Measurements from ENCODE around the gene IQCE. TPM values are rescaled to one million over a fixed set of nuclear protein-coding genes. Genes with fewer than 3 reads are reported as not detected.

The IQCE gene
- total and polyA plus RNA-seq, 10 of the 15 experiments (the other 5 are each of a cell fraction or from before 2014, with no cell fraction given), result 0.37 to 8.1 (median 3.7) TPM

DNA sequence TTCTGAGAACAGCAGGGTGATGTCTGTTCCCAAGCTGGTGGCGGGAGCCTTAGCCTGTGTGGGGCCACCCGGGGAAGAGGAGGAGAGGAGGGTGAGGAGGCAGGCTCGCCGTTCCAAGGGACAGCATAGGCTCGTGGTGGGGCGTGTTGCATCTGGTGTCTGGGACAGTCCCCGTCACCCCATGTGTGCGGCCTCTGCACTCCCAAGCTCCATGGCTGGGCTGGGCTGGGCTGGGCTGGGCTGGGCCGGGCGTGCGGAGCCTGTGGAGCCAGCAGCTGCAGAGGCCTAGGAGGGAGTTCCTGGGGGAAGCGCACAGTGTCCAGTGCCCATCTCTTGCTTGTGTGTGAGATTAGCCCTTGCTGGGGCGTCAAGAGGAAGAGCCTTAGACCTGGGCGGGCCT is 52.1 kb downstream of the IQCE start:
- no peaks in the 10 kb centered on the region for H3K9me3 ChIP-seq (replicated peaks; ENCODE audit: control insufficient read depth, insufficient read depth, low read length)
- no peak for ATAC-seq
- H3K27ac ChIP-seq (ENCODE audit: control insufficient read depth, insufficient read depth), result no peak overlapping the region
- FAIRE-seq, result no peak
- SMC1A ChIA-PET (ENCODE audit: uncharacterized antibody, unreplicated experiment), result no interaction called here
- no peak overlapping the region for H3K4me3 ChIP-seq
- peaks cover 10% of the 10 kb centered on the region for H3K4me1 ChIP-seq (ENCODE audit: control insufficient read depth, insufficient read depth, low read length)
- no peak overlapping the region for H2AFZ ChIP-seq (ENCODE audit: control insufficient read depth, low read depth, low read length)
- POLR2A ChIA-PET, result no interaction called here
- no peaks in the 10 kb centered on the region for H3K36me3 ChIP-seq (ENCODE audit: control insufficient read depth in 2 of 2, insufficient read depth in 2 of 2, low read length in 1 of 2)
- RAD21 ChIA-PET (ENCODE audit: unreplicated experiment), result interaction anchor here (0.6 kb wide), 1 partner anchor 521 kb away, joined by 3 read pairs; no protein-coding TSS in a partner anchor
- H4K20me1 ChIP-seq (ENCODE audit: control insufficient read depth, insufficient read depth), result no peaks in the 10 kb centered on the region
- intact Hi-C loops (cut with micrococcal nuclease; ENCODE audit: unreplicated experiment) (no loop called here), in situ Hi-C loops (cut with MboI) (no loop called here)
- BruUV-seq (replicated peaks), result no TSS peak
- no peak overlapping the region for H3K4me2 ChIP-seq (ENCODE audit: control insufficient read depth, insufficient read depth)
- H3K27me3 ChIP-seq (replicated peaks in 1 of 2; ENCODE audit: control insufficient read depth in 2 of 2, insufficient read depth in 2 of 2, low read length in 1 of 2), result no peaks in the 10 kb centered on the region
- DNase-seq (ENCODE audit: low read depth, low spot score), result no peak
- CTCF ChIA-PET, result no interaction called here
- H3K79me2 ChIP-seq (ENCODE audit: control insufficient read depth, insufficient read depth, low read length), result no peaks in the 10 kb centered on the region
- H3K9ac ChIP-seq (ENCODE audit: control insufficient read depth, insufficient read depth, low read length), result no peak overlapping the region
- WGBS (ENCODE audit: insufficient coverage, insufficient replicate concordance, low lambda C conversion rate, missing lambda C conversion rate), result 73% methylated on average over 10 of the region's 14 CpGs
- TF ChIP-seq ZNF622 (IDR thresholded peaks at IDR 0.05), result no peak
- no peak for TF ChIP-seq CREB1 (IDR thresholded peaks at IDR 0.05; ENCODE audit: low read depth)
- TF ChIP-seq ZNF24 (IDR thresholded peaks at IDR 0.05), result no peak
- TF ChIP-seq RBBP5 (conservative IDR thresholded peaks at IDR 0.05), result no peak
- TF ChIP-seq, protein P1, sequence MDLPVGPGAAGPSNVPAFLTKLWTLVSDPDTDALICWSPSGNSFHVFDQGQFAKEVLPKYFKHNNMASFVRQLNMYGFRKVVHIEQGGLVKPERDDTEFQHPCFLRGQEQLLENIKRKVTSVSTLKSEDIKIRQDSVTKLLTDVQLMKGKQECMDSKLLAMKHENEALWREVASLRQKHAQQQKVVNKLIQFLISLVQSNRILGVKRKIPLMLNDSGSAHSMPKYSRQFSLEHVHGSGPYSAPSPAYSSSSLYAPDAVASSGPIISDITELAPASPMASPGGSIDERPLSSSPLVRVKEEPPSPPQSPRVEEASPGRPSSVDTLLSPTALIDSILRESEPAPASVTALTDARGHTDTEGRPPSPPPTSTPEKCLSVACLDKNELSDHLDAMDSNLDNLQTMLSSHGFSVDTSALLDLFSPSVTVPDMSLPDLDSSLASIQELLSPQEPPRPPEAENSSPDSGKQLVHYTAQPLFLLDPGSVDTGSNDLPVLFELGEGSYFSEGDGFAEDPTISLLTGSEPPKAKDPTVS (IDR thresholded peaks at IDR 0.05; ENCODE audit: low read depth, low read length), result no peak
- no peak for TF ChIP-seq LARP7 (IDR thresholded peaks at IDR 0.05)
- no peak for TF ChIP-seq JUND (IDR thresholded peaks at IDR 0.05; ENCODE audit: low read depth, low read length)
- TF ChIP-seq MTA3 (IDR thresholded peaks at IDR 0.05; ENCODE audit: borderline replicate concordance, low read length), result no peak
- no peak for TF ChIP-seq ZNF384 (IDR thresholded peaks at IDR 0.05; ENCODE audit: borderline replicate concordance, low read depth, low read length)
- TF ChIP-seq, protein P2, sequence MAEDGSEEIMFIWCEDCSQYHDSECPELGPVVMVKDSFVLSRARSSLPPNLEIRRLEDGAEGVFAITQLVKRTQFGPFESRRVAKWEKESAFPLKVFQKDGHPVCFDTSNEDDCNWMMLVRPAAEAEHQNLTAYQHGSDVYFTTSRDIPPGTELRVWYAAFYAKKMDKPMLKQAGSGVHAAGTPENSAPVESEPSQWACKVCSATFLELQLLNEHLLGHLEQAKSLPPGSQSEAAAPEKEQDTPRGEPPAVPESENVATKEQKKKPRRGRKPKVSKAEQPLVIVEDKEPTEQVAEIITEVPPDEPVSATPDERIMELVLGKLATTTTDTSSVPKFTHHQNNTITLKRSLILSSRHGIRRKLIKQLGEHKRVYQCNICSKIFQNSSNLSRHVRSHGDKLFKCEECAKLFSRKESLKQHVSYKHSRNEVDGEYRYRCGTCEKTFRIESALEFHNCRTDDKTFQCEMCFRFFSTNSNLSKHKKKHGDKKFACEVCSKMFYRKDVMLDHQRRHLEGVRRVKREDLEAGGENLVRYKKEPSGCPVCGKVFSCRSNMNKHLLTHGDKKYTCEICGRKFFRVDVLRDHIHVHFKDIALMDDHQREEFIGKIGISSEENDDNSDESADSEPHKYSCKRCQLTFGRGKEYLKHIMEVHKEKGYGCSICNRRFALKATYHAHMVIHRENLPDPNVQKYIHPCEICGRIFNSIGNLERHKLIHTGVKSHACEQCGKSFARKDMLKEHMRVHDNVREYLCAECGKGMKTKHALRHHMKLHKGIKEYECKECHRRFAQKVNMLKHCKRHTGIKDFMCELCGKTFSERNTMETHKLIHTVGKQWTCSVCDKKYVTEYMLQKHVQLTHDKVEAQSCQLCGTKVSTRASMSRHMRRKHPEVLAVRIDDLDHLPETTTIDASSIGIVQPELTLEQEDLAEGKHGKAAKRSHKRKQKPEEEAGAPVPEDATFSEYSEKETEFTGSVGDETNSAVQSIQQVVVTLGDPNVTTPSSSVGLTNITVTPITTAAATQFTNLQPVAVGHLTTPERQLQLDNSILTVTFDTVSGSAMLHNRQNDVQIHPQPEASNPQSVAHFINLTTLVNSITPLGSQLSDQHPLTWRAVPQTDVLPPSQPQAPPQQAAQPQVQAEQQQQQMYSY (CRISPR knock-in tag; IDR thresholded peaks at IDR 0.05), result no peak
- TF ChIP-seq, protein P3, sequence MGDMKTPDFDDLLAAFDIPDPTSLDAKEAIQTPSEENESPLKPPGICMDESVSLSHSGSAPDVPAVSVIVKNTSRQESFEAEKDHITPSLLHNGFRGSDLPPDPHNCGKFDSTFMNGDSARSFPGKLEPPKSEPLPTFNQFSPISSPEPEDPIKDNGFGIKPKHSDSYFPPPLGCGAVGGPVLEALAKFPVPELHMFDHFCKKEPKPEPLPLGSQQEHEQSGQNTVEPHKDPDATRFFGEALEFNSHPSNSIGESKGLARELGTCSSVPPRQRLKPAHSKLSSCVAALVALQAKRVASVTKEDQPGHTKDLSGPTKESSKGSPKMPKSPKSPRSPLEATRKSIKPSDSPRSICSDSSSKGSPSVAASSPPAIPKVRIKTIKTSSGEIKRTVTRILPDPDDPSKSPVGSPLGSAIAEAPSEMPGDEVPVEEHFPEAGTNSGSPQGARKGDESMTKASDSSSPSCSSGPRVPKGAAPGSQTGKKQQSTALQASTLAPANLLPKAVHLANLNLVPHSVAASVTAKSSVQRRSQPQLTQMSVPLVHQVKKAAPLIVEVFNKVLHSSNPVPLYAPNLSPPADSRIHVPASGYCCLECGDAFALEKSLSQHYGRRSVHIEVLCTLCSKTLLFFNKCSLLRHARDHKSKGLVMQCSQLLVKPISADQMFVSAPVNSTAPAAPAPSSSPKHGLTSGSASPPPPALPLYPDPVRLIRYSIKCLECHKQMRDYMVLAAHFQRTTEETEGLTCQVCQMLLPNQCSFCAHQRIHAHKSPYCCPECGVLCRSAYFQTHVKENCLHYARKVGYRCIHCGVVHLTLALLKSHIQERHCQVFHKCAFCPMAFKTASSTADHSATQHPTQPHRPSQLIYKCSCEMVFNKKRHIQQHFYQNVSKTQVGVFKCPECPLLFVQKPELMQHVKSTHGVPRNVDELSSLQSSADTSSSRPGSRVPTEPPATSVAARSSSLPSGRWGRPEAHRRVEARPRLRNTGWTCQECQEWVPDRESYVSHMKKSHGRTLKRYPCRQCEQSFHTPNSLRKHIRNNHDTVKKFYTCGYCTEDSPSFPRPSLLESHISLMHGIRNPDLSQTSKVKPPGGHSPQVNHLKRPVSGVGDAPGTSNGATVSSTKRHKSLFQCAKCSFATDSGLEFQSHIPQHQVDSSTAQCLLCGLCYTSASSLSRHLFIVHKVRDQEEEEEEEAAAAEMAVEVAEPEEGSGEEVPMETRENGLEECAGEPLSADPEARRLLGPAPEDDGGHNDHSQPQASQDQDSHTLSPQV (IDR thresholded peaks at IDR 0.05), result no peak
- TF ChIP-seq, protein P4, sequence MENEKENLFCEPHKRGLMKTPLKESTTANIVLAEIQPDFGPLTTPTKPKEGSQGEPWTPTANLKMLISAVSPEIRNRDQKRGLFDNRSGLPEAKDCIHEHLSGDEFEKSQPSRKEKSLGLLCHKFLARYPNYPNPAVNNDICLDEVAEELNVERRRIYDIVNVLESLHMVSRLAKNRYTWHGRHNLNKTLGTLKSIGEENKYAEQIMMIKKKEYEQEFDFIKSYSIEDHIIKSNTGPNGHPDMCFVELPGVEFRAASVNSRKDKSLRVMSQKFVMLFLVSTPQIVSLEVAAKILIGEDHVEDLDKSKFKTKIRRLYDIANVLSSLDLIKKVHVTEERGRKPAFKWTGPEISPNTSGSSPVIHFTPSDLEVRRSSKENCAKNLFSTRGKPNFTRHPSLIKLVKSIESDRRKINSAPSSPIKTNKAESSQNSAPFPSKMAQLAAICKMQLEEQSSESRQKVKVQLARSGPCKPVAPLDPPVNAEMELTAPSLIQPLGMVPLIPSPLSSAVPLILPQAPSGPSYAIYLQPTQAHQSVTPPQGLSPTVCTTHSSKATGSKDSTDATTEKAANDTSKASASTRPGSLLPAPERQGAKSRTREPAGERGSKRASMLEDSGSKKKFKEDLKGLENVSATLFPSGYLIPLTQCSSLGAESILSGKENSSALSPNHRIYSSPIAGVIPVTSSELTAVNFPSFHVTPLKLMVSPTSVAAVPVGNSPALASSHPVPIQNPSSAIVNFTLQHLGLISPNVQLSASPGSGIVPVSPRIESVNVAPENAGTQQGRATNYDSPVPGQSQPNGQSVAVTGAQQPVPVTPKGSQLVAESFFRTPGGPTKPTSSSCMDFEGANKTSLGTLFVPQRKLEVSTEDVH (IDR thresholded peaks at IDR 0.05; ENCODE audit: low read depth, partially characterized antibody), result no peak
- no peak for TF ChIP-seq RFX5 (IDR thresholded peaks at IDR 0.05; ENCODE audit: low read depth, low read length)
